COLO668 (cell line): ENCODE measurements around the gene WNT8A.

Experiments
- DNase-seq: peaks from one replicate; lab custom pipeline; 2025; ENCODE audit not compliant: unreplicated experiment; lab: John Stamatoyannopoulos, UW

The WNT8A gene

GRCh38 chr5:138082033-138082432 lies 1.8 kb upstream of the WNT8A start:
- no peak for DNase-seq

DNA sequence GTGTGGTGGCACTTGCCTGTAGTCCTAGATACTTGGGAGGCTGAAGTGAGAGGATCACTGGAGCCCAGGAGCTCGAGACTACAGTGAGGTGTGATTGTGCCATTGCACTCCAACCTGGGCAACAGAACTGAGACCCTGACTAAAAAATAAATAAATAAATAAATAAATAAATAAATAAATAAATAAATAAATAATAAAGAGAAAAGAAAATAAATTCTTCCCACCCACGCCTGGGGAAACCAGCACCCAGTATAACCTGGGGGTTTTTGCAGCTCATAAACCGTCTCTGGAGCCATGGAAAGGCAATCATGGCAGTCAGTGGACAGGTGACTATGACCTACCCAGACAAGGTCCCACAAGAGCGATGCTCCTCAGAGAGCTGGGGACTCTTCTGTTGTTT lies 7.9 kb downstream of the WNT8A start:
- no peak for DNase-seq

DNA sequence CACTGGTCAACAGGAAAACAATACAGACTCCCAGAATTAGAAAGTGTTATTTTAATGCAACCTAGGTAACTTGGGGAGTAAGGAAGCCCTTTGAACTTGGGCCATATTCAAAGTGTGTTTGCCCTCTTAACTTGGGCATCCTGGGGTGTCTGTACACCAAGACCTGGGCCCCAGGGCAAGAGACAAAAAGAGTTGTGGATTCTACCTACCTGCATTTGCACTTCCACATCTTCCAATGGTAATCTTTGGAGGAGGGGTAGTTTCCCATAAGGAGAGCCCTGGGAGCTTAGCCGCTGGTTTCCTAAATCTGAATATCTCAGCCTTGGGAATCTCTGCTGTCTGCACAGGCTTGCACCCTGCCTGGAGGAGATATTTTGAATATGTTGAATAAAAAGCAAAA lies 8.5 kb downstream of the WNT8A start:
- DNase-seq = no peak

- DNase-seq = no peak
Observed at GRCh38 chr5:138093036-138093435, 9.2 kb downstream of the WNT8A start.

DNA sequence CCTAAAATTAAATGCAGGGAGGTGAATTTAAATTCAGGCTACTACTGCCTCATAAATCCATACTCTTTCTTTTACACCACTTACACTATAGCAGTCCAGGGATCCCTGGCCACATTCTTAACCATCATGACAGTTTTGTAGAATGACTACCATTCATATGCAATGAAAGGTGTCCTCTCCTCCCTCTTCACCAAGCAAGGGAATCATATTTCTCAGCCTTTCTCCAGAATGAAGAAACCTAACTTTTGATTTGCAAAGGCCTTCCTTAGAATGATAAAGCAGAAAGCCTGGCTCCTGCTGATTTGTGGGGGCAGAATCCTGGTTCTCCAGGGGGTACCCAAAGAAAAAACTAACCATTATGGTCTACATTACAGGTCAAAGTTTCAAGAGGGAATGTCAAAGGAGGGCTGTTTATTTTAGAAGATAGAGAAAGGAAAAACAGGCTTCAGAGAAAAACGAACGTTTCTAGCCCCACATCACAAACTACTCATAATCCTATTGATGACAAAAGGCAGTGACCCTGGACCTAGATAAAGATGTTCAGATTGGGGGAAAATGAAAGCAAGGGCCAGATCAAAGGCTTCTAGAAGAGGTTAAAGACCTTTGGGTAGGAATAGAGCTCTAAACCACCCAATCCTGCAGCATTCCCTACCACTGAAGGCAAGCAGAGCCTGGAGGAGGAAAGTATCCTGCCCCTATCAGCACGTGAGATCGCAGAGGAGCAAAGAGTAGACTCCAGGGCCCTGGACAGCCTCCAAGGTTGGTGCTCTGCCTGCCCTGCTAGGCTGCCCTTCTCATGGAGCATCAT lies 11.5 kb downstream of the WNT8A start:
- no peak for DNase-seq

DNA sequence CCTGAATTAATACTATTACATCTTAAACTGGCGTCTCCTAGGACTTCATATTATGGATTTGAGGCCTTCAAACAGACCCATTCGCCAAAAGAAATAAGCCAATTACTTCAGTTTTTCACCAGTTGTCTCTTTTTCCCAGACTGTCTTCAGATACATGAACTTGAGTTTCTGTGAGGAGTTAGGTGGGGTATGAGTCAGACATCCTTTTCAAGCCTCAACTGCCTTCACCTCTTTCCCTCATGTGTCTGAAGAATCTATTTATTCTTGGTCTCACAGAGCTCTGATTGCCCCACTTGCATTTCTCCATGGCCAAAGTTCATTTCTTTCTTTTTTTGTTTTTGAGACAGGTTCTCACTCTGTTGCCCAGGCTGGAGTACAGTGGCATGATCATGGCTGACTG lies 12.5 kb downstream of the WNT8A start:
- no peak for DNase-seq

DNA sequence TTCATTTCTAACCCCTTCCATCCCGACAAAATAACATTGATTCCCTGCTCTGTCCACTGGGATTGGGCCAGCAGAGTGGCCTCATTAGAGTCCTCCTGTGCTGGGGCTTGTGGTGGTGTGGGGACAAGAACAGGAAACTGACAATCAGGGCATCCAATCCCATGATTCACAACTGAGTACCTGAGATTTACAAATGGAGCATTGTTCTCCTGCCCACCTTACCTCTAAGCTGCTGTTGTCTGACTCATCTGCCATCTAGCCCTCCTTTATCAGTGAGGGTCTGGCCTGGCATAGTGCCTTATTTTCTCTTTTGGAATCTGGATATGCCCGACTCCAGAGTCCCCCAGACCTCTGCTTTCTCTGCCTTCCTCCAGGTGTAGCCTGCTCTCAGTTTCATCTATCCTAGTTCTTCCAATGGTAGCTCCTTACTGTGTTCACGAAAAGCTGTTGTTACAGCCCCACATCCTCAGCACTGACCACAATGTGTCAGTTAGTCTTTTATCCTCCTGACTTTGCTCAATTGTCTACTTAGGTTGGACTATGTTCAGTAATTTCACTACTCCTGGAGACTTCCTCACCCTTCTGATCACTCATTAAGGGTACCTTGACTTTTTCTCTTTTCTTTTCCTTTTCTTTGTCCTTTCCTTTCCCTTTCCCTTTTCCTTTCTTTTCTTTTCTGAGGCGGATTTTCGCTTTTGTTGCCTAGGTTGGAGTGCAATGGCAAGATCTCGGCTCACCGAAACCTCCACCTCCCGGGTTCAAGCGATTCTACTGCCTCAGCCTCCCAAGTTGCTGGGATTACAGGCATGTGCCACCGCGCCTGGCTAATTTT lies 13.4 kb downstream of the WNT8A start:
- no peak for DNase-seq

- DNase-seq = no peak
Observed at GRCh38 chr5:138102454-138103318, 18.9 kb downstream of the WNT8A start.

DNA sequence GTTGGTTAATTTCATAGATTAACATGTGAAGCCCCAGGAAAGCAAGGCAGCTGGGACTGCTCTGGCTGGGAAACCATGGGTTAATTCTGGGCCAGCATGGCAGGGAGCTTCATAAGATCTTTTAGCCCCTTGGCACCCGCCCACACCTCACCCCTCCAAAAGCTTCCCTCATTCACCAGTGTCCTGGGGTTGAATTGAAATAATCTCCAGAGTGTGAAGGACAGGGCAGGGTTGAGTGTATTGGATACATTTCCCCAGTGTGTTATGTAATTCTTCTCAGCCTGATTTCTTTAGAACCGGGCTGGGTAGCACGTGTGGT lies 19.4 kb downstream of the WNT8A start:
- no peak for DNase-seq

DNA sequence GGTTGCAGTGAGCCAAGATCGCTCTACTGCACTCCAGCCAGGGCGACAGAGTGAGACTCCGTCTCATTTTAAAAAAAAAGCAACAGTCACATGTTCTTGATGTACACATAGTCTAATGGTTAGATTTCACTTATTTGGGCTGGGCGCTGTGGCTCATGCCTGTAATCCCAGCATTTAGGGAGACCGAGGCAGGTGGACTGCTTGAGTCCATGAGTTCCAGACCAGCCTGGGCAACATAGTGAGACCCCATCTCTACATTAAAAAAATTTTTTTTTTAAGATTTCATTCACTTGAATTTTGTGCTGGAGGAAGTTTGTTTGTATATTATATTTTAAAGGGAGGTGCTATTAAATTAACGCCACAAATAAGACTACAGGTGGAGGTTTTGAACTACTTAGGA lies 21.9 kb downstream of the WNT8A start:
- DNase-seq = no peak

- no peak for DNase-seq
Observed at GRCh38 chr5:138107213-138107612, 23.4 kb downstream of the WNT8A start.

DNA sequence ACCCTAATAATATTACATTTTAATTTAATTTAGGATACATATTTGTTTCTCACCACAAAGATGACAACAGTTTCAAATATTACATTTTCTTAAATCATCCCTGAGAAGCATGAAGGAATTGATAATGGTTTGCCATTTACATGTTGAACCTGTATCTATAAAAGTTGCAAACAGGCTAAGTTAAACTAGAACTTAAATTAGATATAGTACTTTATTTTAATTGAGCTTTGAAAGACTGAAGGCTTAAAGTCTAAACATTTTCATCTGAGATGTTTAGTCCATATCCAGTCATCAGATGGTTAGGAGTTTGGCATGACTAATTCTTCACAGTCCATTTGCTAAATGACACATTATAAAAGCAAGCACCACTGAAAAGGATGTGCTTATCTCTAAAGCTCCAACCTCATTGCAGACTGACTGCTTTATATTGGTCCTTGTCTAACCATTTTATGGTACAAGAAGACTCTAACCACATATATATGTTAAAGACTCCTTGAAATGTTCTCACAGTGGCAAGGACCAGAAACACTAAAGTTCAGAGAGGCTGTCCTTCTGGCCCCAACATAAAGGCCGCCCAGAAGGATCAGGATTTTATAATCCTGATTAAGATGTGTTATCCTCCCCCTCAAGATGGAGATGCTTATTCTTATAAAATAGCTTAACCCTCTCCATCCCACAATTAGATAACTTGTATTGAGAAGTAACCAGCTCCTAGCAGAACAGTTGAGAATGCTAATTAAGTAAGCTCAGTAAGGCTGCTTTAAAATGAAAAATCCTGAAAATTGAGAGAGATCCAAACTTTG lies 25.8 kb downstream of the WNT8A start:
- no peak for DNase-seq

DNA sequence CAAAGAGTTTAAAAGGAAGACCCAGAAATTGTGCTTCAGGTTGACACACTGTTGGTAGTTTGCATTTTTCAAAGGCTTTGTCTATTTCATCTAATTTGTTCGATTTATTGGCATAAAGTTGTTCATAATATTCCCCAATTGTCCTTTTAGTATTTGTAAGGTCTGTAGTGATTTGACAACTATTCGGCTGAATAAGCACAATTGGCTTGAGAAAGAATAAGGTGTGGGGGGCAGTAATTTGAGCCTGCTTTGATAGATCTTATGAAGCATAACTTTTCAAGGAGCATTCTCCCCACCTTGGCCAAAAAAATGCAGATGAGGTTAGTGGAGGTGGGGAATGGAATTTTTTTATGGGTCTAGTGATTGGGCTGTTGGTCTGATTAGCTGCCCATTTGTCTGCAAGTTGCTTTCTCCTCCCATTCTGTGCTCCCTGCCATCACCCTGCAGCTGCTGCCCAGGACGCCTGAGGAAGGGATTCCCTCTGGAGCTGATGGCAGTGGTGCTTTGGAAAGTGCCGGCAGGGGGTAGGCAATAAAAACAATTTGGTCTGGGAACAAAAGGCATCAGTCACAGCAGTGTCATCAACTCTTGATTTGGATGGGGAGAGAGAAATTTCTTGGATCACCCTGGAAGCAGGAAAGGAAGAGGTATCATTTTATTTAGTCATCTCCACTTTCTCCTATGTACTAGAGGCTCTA lies 26.6 kb downstream of the WNT8A start:
- no peak for DNase-seq

DNA sequence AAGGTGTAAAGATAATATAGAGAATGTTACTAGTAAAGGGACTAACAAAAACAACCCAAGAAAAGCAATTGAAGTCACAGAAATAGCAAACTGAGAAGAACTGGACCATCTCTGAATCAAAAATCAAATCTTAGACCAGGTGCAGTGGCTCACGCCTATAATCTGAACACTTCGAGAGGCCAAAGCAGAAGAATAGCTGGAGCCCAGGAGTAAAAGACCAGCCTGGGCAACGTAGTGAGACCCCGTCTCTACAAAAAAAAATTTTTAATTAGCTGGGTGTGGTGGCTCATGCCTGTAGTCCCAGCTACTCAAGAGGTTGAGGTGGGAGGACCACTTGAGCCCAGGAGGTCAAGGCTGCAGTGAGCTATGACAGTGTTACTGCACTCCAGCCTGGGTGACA lies 27.3 kb downstream of the WNT8A start:
- no peak for DNase-seq

GRCh38 chr5:138111937-138112336 lies 28.1 kb downstream of the WNT8A start:
- no peak for DNase-seq

DNA sequence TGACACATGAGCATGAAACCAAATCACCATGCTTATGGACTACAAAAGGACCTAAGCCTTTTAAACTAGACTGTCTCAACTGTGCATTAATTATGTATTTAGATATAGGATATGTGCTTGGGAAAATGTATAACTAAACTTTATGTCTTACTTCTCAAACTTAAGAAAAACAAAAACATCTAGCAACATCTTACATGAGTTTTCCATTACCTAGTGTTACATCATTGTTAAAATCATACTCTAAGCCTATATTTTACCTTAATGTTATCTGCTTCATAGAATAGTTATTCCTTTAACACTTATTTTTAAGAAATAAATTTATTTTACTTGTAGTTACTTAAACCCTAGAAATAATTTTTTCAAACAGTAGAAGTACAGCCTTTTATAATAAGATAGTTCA lies 31.4 kb downstream of the WNT8A start:
- DNase-seq = no peak

- no peak for DNase-seq
Observed at GRCh38 chr5:138128334-138128733, 44.5 kb downstream of the WNT8A start.

- DNase-seq = no peak
Observed at GRCh38 chr5:138129347-138129746, 45.5 kb downstream of the WNT8A start.

GRCh38 chr5:138132543-138132942 lies 48.7 kb downstream of the WNT8A start:
- DNase-seq = no peak
